ENCODE measurements around the gene SMARCA4.

The SMARCA4 gene

DNA sequence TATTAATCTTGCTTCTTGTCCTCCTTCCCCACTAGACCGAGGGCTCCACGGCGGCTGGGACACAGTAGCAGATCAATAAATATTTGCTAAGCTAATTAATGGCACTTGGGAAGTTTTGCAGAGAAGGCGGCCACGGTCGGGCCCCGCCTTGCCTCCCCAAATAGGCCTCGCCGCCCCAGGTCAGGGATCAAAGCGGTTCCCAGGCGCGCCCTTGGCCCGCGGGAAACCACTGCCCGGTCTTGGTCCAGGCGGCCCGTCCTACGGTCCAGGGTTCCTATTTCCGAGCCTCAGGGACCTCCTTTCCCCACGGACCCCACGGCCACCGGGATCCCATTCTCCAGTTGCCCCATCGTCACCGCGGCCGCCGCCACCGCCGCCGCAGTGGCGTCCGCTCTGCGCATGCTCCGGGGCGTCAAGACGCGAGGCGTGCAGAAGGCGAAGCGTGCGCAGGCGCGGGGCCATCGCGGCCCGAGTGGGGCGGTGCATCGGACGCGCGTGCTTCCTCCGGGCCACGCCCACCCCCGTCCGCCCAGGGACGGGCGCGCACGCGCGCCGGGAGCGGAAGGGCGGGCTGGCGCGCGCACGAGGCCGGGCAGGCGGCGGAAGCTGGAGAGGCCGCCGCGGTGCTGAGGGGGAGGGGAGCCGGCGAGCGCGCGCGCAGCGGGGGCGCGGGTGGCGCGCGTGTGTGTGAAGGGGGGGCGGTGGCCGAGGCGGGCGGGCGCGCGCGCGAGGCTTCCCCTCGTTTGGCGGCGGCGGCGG is at the start of gene SMARCA4:
Gene SMARCA4, plus strand, starts transcription at position 717 of the 759 bp plus-strand sequence. CDS start 23,122 bp downstream, outside the sequence.
- DNase-seq (ENCODE audit: low spot score), result peak; percentile 93

DNA sequence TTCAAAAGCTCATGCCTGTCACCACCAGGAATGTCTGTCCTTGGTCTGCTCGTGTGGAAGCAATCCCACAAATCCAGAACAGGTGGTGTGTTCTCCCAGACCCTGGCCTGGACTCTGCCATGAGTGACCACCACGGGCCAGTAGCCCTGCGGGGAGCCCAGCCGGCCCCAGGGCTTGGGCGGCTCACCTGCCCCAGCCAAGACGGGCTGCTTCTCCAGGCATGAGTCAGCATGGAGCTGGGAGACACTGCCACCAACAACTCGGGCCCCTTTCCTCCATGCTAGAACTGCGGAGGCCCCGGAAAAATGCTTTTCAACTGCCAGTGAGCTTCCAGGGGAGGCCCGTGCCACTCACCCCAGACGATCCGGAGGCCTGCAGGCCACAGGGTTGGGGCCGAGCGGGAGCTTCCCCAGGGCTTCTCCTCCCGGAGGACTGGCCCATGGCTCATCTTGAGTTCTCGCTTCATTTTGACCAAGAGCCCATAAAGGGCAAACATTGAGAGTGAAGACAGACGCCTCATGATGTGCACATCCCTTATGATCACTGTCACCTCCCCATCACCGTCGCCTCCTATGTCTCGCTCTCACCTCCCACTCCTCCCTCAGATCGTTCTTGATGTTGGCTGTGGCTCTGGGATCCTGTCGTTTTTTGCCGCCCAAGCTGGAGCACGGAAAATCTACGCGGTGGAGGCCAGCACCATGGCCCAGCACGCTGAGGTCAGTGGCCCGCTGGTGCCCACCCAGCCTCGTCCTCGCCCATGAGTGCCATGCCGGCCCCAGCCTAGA is 49.1 kb upstream of the SMARCA4 start:
- DNase-seq (ENCODE audit: low spot score), result no peak

DNA sequence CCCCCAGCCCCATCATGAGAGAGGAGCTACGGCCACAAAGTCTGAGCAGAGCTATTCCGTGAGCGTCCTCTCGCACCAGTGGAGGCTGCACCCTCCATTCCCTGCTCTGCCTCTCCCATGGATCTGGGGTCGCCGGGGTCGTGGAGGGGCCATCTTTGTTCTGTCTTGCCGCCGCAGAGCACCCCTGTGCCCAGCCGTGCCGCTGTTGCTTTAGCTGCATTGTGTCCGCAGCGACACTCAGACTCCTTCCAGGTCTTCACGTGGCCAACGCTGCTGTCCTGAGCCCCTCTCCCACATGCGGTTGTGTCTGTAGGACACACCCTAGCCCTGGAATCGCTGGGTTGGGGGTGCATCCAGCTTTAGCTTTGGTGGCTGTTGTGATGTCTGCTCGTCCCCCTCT is 48.2 kb upstream of the SMARCA4 start:
- no peak for DNase-seq (ENCODE audit: low spot score)

DNA sequence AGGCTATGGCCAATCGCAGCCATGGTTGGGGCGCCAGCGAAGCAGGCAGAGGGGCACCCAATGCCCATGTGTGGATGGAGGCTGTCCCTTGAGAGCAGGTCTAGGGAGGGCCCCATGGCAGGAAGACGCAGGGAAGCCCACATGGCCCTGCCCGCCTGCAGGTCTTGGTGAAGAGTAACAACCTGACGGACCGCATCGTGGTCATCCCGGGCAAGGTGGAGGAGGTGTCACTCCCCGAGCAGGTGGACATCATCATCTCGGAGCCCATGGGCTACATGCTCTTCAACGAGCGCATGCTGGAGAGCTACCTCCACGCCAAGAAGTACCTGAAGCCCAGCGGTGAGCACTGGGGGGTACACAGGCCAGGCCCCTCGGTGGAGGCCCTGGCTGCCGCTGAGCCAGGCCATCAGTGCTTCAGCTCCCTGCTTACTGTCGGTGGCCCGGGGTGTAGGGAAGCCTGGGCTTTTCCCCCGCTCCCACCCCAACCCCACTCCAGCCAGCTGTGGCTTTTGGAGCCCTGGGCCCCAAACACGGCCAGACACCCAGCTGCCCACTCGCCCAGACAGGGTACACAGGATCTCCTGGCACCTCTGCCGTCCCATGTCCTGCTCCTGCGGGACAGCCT is 47.0 kb upstream of the SMARCA4 start:
- no peak for DNase-seq (ENCODE audit: low spot score)

DNA sequence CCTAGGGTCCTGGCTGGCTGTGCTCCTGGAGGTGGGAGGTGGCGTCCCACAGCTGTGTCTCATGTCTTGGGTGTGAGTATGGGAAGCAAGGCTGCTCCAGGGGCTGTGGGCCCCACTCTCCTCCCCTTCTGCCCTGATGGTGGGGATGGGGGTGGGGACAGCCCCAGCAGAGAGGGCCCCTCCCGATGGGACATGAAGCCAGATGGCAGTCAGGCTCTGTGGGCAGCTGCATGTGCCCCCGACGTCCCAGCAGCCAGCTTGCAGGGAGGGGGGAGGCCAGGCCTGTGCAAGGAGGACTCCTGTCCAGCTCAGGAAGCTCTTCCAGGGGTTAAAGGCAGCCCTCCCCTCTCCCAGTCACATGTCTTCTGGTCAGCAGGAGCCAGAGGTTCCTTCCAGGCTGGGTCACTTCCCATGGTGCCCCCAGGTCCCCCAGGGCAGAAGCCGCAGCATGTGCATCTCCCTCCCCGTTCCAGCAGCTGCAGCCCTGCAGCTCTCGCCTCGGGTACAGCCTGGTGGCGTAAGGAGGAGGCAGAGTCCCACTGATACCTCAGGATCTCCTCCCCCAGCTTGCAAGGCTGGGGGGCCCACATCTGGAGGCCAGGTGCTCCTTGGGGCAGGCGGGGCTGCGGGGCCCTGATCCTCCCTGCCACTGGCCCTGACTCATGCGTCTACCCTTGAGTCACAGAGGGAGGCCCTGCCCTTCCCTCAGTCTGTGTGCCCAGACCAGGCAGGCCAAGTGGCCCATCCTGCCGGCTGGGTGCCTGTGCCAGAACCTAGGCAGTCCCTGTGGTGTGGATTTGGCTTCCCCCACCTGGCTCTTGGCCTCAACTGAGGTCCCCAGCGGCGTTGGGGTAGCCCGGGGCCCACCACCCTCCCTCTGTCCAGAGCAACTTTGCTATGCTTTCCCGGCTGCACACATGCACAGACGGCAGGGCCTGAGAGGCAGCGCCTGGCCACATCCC is 45.4 kb upstream of the SMARCA4 start:
- no peak for DNase-seq (ENCODE audit: low spot score)

DNA sequence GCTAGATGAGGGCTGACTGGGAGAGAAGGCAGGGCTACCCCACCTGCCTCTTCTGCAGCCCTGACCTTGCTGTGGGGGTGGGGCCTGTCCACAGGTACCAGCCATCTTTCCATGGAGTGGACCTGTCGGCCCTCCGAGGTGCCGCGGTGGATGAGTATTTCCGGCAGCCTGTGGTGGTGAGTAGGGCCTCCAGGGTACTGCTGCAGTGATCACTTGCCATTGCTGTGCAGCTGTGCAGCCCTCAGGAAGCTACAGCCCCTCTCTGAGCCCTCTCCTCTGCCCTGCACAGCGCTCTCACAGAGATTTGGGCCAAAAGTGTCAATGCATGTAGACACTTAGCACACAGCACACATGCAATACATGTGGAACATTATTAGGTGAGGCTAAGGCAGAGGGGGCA is 44.2 kb upstream of the SMARCA4 start:
- DNase-seq (ENCODE audit: low spot score), result no peak

DNA sequence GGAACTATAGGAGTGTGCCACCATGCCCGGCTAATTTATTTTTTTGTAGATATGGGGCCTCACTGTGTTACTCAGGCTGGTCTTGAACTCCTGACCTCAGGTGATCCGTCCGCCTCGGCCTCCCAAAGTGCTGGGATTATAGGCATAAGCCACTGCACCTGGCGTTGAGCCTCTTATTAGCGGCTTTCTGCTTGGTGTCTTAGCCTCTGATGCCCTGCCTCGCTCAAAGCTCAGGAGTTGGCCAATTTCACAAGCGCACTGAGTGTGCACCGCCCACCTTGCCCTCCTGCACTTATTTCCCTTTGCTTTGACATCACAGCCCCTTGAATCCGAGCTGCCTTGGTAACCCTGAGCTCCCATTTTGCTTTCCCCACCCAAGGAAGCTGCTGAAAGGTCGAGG is 42.5 kb upstream of the SMARCA4 start:
- no peak for DNase-seq (ENCODE audit: low spot score)

DNA sequence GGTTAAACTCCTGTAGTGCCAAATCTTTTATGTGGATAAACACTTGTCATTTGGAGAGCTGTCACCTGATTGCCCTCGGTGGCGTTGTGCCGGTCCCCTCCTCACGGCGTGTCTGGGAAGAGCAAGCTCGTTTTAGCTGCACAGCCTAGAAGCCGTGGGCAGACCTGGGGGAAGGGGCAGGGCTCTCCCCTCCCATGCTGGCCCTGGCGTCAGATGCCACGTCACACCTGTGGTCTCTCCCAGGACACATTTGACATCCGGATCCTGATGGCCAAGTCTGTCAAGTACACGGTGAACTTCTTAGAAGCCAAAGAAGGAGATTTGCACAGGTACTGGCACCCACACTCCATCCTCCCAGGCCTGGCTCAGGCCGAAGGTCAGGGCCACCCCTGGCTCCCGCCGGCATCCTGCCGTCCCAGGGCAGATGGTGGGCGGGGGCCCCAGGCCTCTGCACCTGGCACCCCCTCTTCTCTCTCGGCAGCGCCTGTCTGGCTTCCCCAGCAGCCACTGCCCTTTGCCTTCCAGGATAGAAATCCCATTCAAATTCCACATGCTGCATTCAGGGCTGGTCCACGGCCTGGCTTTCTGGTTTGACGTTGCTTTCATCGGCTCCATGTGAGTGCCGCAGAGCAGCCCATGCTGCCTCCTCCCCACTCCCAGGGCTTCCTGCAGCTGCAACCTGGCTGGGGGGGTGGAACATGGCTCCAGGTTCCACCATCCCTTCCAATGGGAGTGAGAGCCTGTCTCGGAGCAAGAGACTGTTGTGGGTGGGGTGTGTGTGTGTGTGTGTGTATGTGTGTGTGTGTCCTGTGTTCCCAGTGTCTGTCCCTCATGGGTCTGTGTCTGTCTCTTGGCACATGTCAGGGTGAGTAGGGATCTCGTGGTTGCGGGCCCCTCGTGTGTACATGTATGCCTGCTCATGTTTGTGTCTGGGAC is 41.2 kb upstream of the SMARCA4 start:
- no peak for DNase-seq (ENCODE audit: low spot score)

DNA sequence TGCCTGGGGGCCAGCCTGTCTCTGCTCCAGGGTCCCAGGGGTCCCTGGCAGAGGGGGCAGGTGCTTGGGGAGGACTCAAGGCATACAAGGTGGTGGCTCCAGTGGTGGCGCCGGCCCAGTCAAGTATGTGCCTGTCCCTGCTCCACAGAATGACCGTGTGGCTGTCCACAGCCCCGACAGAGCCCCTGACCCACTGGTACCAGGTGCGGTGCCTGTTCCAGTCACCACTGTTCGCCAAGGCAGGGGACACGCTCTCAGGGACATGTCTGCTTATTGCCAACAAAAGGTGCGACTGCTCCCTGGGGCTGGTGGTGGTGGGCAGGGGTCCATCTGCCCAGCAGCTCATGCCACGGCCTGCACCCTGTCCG is 40.6 kb upstream of the SMARCA4 start:
- DNase-seq (ENCODE audit: low spot score), result no peak

DNA sequence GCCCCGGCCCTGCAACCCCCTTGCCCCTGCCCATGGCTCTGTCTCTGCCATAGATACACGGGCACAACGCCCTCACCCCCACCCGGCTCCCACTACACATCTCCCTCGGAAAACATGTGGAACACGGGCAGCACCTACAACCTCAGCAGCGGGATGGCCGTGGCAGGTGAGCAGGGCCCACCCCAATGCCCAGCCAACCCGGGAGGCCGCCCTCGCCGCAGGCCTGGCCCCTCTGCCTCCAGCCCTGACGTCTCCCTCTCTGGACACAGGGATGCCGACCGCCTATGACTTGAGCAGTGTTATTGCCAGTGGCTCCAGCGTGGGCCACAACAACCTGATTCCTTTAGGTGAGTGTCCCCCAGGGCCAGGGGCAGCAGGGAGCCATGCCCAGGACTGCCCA is 40.0 kb upstream of the SMARCA4 start:
- no peak for DNase-seq (ENCODE audit: low spot score)

DNA sequence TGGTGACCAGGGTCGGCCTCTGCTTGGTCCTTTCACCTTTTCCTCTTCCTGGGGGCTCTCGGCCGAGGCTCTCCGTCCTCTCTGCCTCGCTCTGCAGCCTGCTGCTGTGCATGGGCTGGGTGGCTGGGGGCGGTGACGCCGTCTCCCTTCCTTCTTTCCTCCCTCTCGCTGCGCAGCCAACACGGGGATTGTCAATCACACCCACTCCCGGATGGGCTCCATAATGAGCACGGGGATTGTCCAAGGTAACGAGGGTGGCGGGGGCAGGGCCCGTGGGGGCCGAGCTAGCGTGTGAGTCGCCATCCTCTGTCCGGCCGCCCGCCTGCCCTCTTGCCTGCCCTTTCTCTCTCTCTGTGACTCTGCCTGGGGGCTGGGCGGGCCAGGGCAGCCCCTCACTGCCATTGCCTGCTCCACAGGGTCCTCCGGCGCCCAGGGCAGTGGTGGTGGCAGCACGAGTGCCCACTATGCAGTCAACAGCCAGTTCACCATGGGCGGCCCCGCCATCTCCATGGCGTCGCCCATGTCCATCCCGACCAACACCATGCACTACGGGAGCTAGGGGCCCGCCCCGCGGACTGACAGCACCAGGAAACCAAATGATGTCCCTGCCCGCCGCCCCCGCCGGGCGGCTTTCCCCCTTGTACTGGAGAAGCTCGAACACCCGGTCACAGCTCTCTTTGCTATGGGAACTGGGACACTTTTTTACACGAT is 39.5 kb upstream of the SMARCA4 start:
- DNase-seq (ENCODE audit: low spot score), result no peak

DNA sequence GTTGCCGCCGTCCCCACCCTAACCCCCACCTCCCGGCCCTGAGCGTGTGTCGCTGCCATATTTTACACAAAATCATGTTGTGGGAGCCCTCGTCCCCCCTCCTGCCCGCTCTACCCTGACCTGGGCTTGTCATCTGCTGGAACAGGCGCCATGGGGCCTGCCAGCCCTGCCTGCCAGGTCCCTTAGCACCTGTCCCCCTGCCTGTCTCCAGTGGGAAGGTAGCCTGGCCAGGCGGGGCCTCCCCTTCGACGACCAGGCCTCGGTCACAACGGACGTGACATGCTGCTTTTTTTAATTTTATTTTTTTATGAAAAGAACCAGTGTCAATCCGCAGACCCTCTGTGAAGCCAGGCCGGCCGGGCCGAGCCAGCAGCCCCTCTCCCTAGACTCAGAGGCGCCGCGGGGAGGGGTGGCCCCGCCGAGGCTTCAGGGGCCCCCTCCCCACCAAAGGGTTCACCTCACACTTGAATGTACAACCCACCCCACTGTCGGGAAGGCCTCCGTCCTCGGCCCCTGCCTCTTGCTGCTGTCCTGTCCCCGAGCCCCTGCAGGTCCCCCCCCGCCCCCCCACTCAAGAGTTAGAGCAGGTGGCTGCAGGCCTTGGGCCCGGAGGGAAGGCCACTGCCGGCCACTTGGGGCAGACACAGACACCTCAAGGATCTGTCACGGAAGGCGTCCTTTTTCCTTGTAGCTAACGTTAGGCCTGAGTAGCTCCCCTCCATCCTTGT is 38.8 kb upstream of the SMARCA4 start:
- no peak for DNase-seq (ENCODE audit: low spot score)

DNA sequence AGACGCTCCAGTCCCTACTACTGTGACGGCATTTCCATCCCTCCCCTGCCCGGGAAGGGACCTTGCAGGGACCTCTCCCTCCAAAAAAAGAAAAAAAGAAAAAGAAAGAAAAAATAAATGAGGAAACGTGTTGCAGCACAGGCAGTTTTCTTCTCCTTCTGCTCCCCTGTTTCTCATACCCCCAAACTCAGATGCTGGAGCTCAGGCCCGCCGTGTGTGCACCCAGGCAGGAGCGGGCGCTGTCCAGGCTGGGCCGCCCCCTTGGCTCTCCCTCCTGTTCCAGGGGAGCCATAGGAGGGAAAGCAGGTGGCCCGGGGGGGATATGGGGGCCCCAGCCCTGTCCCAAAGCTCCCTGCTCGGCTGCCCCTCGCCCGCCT is 38.2 kb upstream of the SMARCA4 start:
- no peak for DNase-seq (ENCODE audit: low spot score)

DNA sequence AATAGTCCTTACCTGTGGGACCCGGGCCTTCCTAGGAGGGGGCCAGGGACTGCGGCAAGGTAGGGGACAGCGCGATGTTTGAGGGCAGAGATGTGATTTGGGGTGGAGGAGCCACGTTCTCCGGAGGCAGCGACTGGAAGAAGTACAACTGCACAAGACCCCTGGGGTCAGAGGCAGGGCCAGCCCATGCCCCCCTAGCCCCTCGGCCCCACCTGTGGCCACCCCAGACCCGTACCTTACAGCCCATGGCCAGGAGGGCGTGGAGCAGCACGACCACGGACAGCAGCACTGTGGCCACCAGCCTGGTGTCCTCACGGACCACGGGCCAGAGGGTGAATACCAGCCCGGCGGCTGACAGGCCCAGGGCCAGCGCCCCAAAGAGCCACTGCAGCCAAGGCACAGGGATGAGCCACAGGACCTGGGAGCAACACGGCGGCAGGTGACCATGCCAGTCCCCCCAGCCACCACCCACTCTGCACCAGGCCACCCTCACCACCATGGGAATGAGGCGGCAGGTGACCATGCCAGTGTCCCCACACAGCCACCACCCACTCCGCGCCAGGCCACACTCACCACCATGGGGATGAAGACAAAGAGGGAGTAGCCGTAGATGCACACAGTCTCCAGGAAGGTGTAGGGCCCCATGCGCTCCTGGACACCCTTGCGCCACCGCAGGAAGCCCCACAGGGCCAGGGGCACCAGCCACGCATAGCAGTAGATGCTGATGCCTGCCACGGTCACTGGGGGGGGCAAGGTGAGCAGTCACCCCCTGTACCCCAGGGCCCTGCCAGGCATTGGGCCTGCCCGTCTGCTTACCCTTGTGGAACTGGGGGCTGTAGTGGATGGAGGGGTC is 37.3 kb upstream of the SMARCA4 start:
- no peak for DNase-seq (ENCODE audit: low spot score)

DNA sequence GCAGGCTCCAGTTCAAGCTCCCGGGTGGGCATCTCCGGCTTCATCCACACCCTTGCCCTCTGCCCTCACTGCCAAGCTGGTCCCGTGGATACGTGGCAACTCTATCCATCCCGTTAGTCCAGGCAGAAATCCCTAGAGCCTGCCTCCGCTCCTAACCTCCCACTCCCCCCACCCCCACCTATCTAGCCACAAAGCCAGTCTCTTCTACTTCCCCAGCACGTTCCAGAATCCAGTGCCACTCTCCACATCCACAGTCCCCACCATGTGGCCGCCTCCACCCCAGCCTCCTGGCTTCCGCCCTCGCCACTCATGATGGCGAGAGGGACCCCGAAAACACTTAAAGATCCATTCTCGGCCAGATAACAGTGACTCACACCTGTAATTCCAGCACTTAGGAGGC is 36.2 kb upstream of the SMARCA4 start:
- DNase-seq (ENCODE audit: low spot score), result no peak

DNA sequence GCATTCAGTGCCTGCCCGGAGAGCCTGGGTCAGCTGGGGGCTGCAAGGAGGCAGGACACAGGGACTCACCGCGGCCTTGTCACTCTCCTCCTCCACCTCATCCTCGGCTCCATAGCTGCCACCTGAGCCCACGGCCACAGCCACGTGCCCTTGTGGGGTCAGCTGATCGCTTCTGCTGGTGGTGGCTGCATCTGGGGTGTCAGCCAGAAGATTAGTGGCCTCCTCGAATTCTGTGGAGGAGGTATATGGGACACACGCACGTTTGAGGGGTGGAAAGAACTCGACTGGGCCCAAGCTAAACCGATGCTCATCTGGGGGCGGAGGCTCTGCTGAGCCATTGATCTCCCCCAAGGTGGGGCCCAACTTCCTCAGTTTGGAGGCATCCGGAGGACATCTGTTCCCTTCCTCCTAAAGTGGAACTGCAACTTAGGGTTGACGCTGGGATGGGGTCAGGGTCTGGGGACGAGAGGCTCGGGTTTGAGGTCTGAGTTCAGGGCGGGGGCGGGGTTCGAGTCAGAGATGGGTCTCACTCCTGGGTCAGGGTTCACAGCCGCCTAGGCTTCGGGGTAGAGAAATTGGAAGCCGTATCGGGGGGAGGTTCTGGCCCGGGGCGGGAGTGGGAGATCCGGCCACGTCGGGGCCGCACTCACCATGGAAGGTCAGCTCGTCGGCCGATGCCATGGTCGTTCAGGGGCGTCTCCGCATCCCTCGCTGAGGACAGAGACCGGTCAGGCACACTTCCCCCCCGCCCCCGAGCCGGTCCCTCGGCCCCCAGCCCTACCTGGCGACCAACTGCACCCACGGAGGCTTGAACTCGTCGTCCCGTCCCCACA is 32.9 kb upstream of the SMARCA4 start:
- no peak for DNase-seq (ENCODE audit: low spot score)

DNA sequence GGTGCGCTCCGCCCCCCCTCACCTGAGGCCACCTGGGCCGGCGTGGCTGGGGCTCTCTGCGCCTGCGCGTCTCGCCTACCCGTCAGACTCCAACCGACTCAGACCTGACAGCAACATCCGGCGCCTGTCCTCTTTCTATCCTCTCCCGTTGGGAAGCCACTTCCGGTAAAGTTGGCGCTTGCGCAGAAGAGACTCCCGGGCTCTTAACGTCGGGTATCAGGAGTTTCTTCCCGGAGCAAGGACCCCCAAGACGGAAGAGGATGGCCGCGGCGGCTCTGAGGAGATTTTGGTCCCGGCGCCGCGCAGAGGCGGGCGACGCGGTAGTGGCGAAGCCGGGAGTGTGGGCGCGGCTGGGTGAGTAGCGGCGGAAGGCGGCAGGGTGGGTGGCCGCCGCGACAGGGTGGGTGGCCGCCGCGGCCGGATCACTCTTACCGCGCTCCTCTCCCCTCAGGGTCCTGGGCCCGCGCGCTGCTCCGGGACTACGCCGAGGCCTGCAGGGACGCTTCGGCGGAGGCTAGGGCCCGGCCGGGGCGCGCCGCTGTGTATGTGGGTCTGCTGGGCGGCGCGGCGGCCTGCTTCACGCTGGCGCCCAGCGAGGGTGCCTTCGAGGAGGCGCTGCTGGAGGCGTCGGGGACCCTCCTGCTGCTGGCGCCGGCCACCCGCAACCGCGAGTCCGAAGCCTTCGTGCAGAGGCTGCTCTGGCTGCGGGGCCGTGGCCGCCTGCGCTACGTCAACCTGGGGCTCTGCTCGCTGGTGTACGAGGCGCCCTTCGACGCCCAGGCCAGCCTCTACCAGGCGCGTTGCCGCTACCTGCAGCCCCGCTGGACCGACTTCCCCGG is 32.0 kb upstream of the SMARCA4 start, which contains the start of the genes TIMM29 and YIPF2:
Gene TIMM29, plus strand, starts transcription at position 249 of the 839 bp plus-strand sequence. Its CDS starts 12 bp downstream, at position 261.
Gene YIPF2, minus strand, starts transcription at position 77 of the 839 bp plus-strand sequence. CDS start 229 bp downstream, outside the sequence.
- DNase-seq (ENCODE audit: low spot score), result peak; percentile 99
